ENCODE measurements around the gene BCL2L1.

BCL2L1 gene

GRCh38 chr20:31722257-31723068, at the start of gene BCL2L1:
TSS of gene BCL2L1 (minus strand) at chr20:31722868. CDS start at chr20:31722218, 650 bp downstream.
- no peak for DNase-seq (ENCODE audit: low read depth)
- peak; percentile 75 for TF ChIP-seq CTCF (IDR thresholded peaks at IDR 0.05; ENCODE audit: low read depth, low read length, missing control alignments)
- in situ Hi-C loops (cut with HindIII; ENCODE audit: low sequenced_read_pairs) = no loop called here
- peak within 1 kb of the TSS; percentile 76 for H3K4me3 ChIP-seq (ENCODE audit: low read depth, low read length)

GRCh38 chr20:31770243-31770642, 47.6 kb upstream of the BCL2L1 start:
- no peak for DNase-seq (ENCODE audit: low read depth)
- TF ChIP-seq CTCF (IDR thresholded peaks at IDR 0.05; ENCODE audit: low read depth, low read length, missing control alignments) = no peak
- H3K4me3 ChIP-seq (ENCODE audit: low read depth, low read length) = no peak overlapping the region
- in situ Hi-C loops (cut with HindIII; ENCODE audit: low sequenced_read_pairs) = no loop called here

- in situ Hi-C loops (cut with HindIII; ENCODE audit: low sequenced_read_pairs) = no loop called here
- no peak for DNase-seq (ENCODE audit: low read depth)
- TF ChIP-seq CTCF (IDR thresholded peaks at IDR 0.05; ENCODE audit: low read depth, low read length, missing control alignments) = no peak
- no peak overlapping the region for H3K4me3 ChIP-seq (ENCODE audit: low read depth, low read length)
Measured at GRCh38 chr20:31769681-31770080, 47.0 kb upstream of the BCL2L1 start.

GRCh38 chr20:31767805-31768204, 45.1 kb upstream of the BCL2L1 start:
- H3K4me3 ChIP-seq (ENCODE audit: low read depth, low read length) = no peak overlapping the region
- in situ Hi-C loops (cut with HindIII; ENCODE audit: low sequenced_read_pairs) = no loop called here
- DNase-seq (ENCODE audit: low read depth) = no peak
- no peak for TF ChIP-seq CTCF (IDR thresholded peaks at IDR 0.05; ENCODE audit: low read depth, low read length, missing control alignments)

- in situ Hi-C loops (cut with HindIII; ENCODE audit: low sequenced_read_pairs) = no loop called here
- no peak overlapping the region for H3K4me3 ChIP-seq (ENCODE audit: low read depth, low read length)
- DNase-seq (ENCODE audit: low read depth) = no peak
- TF ChIP-seq CTCF (IDR thresholded peaks at IDR 0.05; ENCODE audit: low read depth, low read length, missing control alignments) = no peak
Measured at GRCh38 chr20:31764641-31765305, 42.1 kb upstream of the BCL2L1 start.

GRCh38 chr20:31760519-31761240, 38.0 kb upstream of the BCL2L1 start:
- no peak for TF ChIP-seq CTCF (IDR thresholded peaks at IDR 0.05; ENCODE audit: low read depth, low read length, missing control alignments)
- in situ Hi-C loops (cut with HindIII; ENCODE audit: low sequenced_read_pairs) = no loop called here
- H3K4me3 ChIP-seq (ENCODE audit: low read depth, low read length) = no peak overlapping the region
- no peak for DNase-seq (ENCODE audit: low read depth)
